Putamen (tissue), 1 donor: ENCODE measurements around the gene AIPL1.
"Not testable (repeated sequence)": the region's sequence is repeated elsewhere in the genome, so short reads cannot be mapped to it uniquely, and the experiment has no call there.

ENCODE experiments used
- DNase-seq: peaks from one replicate; pipeline ENCODE4 v3.0.0-alpha.2; 2016; ENCODE audit warnings: low spot score

Gene AIPL1, protein sequence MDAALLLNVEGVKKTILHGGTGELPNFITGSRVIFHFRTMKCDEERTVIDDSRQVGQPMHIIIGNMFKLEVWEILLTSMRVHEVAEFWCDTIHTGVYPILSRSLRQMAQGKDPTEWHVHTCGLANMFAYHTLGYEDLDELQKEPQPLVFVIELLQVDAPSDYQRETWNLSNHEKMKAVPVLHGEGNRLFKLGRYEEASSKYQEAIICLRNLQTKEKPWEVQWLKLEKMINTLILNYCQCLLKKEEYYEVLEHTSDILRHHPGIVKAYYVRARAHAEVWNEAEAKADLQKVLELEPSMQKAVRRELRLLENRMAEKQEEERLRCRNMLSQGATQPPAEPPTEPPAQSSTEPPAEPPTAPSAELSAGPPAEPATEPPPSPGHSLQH

DNA sequence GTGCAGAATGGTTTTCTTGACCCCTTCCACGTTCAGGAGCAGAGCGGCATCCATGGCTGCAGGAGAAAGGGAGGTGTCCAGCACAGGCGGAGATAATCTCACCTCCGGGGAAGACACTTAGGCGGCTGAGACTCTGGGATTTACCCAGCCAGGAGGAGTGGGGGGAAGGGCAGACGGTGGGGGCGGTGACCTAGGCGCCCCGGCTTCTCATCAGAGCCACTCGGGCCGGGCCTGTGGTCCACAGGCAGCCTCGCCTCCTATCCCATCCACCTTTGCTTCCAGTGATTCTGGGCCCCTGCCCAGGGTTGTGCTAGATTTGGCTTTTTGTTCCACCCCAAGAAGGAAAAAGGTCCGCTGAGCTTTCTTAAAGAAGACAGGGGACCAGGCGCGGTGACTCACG, at the start of gene AIPL1:
Gene AIPL1, minus strand, starts transcription at position 71 of the 400 bp plus-strand sequence. Its CDS starts 17 bp downstream, at position 54.
- DNase-seq: no peak

DNA sequence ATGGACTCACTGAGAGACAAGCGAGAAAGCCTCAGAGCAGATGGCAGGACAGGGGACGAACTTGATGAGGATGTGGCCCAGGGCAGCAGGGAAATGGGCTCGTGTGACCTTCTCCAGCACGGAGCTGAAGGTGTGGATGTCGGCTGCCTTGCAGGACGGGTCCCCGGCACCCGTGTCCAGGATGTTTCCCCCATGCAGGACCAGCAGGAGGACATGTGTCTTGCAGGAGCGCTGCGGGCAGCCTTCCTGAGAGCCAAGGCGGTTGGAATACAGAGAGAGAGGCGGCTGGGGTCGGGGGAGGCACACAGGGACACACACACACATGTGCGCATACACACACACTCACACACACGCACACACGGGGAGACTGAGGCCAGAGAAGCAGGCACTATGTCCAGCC, 48.6 kb upstream of the AIPL1 start:
- no peak for DNase-seq

DNA sequence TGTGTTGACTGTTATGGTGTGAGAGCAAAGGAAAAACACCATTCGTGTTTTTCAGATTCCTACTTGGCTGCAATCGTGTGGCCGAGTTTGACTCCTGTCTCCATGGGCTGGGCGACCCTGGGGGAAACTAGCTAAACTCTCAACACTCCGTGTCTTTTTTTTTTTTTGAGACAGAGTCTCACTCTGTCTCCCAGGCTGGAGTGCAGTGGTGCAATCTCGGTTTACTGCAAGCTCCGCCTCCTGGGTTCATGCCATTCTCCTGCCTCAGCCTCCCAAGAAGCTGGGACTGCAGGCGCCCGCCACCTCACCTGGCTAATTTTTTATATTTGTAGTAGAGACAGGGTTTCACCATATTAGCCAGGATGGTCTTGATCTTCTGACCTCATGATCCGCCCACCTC, 47.9 kb upstream of the AIPL1 start:
- DNase-seq: not testable (repeated sequence)

DNA sequence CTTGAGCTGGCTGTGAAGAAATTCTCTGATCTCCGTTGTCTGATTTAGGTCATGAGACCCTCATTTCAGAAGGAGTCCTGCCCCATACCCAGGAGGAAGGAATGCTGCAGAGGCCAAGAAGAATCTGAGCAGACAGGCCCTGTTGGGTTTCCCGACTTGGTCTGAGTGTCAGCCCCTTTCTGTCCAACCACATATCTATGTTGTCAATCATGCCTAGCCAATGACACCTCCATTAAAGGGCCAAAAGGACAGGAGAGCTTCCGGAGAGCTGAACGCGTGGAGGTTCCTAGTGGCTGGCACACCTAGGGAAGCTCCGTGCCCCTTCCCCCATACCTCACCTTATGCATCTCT, 47.2 kb upstream of the AIPL1 start:
- DNase-seq: no peak

DNA sequence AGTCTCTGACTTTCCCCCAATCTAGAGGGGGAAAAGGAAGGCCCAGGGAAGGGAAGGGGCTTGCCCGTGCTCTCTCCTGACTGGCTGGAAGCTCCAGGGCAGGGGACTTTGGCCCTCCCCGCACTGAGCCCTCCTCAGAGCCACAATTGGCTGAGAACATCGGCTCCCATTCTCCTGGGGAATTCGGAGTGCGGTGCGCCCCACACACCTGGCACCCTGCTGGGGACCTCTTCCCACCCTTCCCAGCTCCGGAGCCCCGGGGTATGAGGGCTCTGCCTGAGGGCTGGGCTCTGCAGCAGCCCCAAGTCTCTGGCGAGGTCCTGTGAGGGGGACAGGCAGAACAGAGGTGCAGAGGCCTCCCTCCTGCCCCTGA, 45.4 kb upstream of the AIPL1 start:
- DNase-seq: no peak

DNA sequence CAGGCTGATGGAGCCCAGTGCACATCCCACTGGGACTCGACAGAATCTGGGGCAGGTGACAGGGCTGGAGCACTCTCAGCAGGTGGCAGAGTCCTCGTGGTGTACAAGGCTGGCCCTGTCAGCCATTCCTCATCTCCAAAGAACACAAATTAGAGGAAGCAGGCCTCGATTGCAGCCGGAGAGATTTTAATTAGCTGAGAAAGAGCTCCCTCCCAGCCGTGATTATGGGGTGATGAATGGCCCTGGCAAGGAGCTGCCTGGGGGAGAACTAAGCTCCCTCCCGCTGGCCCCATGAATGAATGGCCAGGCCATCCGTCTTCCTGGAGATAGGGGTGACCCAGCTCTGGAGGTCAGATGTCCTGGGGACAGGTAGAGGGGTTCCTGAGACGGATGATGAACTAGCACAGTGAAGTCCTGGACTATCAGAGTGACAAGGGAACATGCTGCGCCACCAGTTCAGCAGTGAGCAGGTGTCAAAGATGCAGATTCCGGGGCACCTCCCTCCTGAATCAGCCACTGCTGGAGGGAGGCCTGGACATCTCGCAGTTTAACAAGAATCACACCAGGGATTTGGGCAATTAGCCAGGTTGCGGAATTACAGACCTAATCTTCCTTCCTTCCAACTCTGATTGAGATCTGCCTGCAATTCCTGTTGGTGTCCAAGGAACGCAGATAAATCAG, 44.8 kb upstream of the AIPL1 start:
- DNase-seq: no peak

DNA sequence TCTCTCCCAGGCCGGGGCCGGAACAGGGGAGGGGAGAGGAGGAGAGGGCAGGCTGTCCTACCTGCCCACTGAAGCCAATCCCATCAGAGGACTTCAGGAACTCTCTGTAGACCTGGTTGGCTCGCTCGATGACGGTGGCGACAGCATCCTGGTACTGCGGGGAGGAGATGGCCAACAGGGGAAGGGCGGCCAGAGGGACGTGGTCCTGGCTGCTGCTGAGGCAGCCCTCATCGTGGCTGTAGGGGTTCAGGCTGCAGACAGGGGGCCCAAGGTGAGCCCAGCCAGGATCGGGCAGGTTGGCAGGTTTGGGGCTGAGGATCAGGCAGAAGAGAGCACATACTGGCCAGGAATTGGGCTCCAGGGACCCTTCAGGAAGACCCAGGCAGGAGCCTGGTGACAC, 43.6 kb upstream of the AIPL1 start:
- no peak for DNase-seq

DNA sequence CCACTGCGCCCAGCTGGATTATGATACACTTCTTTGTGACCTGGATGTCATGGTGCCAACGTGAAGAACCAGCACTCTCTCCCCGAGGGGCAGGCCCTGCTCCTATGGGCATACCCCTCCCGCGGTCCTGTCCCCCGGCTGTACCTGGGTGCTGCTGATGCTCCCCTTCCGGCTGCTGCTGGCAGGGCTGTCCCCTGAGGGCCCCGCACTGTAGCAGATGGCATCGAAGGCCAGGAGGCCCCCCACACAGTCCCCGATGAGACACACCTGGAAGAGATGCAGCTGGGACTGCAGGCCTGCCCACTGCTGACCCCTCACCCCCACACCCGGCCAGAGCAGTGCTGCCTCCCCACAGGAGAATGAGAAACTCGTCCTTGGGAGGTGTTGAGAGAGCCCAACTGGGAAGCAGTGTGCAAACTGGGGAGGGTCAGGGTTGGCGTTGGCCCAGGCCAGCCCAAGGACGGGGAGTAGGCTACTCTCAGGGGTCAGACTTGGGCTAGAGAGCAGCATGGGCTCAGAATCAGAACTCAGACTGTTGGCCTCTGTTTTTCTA, 43.0 kb upstream of the AIPL1 start:
- DNase-seq: no peak

DNA sequence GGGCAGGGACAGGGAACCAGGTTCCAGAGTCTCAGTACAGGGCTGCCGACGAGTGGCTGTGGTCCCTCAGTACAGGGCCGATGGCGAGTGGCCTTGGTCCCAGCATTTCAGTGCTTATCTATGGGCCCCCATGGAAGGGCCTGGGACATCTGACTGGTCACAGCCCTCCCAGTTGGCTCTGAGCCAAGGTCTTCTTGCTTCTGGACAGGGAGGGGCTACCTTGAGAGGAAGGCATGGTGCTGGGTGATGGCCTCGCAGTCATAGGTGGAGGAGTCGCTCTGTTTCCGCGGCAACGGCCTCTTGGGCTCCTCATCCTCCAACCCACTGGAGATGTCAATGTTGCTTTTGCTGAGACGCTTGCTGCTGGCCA, 41.9 kb upstream of the AIPL1 start:
- DNase-seq: no peak

DNA sequence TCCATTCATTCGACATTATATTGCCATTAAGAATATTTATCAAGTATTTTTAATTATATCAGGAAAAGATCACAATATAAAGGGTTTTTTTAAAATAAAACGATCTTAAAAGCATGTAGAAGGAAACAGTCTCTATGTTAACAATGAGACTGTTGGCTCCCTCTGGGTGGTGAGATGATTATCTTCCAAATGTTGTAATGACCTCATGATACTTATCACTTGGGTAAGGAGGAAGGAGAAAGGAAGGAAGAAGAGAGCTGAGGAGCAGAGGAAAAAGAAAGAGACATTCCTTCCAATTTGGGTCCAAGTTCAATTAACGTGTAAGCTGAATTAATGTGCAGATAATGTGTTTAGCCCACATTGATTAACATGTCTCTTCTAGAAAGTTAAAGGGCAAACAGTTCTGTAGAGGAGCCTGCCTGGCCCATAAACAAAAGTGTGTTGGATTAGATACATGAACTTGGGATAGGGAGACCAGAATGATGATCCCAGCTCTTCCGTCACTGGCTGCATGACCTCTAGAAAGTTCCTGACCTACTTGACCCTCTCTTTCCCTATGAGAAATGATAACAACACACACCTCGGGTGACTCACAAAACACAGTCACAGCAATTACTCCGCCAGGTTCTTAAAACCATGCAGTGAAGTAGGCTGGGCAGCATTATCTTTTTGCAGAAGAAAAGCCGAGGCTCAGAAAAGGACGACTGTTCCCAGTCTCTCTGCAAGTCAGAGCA, 41.3 kb upstream of the AIPL1 start:
- no peak for DNase-seq

DNA sequence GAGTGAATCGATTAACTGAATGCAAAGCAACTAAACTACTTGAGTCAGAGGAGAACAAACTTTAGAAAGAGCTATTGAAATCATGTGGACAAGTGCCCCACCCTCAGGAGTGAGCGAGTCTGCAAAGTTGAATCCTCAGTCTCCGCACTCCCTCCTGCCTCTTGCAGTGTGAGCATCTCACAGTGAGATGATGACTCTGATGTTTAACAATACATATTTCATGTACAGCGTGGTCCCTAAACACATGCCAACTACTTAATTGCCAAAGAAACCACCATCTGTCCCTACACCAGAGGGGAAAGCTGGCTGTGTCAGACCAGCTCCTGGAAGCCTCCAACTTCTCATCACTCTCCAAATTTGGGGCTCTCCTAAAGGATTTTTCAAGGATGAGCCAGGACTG, 40.5 kb upstream of the AIPL1 start:
- DNase-seq: no peak

DNA sequence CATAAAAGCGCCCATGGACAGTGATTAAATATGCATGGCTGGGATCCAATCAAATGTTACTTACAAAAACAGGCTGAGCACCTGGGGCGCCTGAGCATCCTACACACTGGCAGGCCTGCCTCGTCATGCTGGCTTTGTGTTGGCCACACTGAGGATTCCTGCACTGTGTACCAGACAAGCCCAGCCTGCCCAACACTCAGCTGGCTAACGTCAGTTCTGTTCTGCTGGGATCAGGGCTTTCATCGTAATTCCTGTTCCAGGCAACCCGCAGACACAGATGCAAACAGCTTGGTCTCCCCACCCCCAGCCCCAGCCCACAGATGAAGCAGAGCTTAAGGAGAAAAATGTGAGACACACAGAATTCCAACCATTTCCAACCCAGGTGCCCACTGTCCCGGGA, 40.0 kb upstream of the AIPL1 start:
- DNase-seq: no peak

DNA sequence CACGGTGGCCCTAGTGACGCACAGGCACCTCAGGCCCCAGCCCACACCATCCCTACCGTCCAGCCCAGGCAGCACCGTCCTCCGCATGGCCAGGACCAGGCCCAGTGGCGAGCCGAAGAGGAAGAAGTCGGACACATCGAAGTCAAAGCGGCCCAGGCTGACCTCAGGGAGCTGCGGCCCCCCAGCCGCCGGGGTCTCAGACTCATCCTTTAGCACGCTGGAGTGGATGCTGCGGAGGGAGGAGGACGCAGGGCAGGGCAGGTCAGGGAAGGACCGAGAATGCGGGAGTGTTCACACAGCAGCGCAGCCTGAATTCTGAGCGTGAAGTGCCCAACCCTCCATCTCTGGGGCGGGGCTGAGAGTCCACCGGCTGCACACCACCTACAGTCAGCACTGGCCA, 39.5 kb upstream of the AIPL1 start:
- no peak for DNase-seq

DNA sequence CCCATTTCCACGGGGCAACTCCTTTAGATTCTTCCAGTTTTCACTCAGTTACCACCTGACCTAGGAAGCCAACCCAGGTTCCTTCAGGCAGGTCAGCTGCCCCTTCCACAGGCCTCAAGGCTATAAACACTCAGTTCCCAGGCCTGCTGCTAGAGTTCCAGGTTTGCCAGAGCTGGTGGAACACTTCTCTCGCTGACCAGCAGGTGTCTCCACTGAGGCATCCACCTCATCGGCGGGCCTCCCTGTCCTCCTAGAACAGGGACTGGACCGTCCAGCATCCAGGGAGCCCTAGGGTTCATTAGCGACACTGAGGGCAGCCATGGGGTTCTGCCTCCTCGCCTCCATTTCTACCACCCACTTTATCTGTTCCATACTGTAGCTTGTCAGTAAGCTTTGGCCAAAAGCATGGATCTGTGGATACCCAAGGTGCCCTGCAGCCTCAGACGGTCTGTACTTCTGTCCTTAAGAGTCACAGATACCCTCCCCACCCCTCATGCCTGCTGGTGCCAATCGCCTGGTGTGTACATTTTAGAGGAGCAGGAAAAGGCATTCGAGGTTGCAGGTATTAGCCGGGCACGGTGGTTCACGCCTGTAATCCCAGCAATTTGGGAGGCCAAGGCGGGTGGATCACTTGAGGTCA, 38.3 kb upstream of the AIPL1 start:
- DNase-seq: peak; percentile 57

DNA sequence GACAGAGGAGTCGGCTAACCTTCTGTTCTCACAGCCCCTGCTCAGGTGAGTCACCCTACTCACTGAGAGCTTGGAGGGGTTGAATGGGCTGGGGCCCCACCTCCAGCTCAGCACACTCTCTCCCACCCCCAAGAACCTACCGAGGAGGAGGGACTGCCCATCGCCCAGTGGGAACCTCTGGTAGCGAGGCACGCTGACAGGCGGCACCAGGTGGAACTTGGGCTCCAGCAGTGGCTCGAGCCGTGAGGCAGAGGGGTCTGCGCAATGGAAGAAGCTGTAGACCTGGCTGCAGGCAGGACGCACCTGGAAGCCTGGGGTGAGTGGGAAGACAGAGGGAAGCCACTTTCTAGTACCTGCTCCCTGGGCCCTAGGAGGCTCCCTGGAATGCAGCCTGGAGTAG, 37.6 kb upstream of the AIPL1 start:
- DNase-seq: no peak

DNA sequence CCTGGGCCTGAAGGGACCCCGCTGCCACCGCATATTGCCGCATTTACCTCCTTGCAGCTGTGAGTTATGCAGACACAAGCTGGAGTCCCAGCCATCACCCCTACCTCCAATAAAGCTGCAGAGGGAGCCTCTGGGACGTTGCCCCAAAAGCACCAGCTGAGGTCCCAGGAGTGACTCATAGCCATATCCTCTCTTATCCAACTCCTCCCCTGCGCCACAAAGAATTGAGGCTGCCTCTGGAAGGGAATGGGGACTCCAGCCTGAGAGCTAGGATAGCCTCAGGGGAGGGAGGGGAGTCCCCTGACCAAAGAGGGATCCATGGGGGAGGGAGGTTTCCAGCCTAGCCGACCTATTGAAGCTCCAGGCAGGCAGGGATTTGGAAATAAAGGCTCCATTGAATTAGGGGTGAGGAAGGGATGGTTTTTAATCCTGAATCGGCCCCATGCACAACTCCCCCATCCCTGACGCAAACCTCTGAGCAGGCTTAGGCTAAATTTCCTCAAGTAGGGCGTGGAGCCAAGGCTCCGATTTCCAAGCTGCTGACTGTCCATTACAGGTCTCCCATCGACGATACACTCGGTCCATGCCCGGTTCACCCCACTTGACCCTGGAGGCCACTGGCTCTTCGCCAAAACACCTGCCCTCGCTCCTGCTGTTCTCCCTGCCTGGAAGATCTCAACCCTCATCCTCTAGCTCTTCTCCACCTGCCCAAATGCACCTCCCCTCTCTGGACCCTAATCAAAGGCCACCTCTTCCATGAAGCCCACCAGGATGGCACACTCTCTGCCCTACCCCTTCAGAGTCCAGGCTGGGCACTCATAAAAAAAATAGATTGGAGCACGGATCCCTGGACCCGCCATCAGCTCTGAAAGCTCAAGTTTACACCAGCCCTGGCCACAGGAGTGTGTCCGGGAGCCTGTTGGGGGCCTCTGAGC, 36.9 kb upstream of the AIPL1 start:
- no peak for DNase-seq

DNA sequence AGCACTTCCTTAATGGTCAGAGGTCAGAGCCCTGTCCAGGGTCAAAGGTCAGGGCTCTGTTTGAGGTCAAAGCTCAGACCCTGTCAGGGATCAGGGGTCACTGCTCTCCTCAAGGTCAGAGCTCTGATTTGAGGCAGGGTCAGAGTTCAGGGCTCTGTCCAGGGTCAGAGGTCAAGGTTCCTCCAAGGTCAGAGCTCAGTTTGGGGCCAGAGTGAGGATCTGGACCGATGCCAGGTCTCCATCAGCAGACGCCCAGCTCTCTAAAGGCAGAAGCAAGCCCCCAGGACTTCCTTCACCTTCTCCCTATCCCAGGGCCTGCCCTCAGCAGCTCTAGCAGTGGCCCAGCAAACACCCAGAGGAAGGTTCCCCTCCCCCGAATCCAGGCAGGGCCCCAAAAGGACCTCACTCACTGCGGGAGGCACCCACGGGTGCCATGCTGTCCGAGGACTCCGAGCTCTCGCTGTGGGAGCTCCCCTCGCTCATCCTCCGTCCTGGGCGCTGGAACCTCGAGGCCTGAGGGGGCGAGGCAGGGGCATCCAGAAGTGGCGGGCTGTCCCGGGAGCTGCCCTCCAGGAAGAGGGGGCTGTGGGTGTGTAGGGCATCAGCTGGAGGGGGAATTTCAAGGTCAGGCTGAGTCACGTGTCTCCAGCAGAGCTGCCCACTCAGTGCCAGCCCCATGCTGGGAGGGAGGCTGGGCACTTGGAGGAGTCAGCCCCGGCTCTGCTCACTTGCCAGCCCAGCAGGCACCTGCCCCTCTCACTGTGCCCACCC, 36.0 kb upstream of the AIPL1 start:
- no peak for DNase-seq

DNA sequence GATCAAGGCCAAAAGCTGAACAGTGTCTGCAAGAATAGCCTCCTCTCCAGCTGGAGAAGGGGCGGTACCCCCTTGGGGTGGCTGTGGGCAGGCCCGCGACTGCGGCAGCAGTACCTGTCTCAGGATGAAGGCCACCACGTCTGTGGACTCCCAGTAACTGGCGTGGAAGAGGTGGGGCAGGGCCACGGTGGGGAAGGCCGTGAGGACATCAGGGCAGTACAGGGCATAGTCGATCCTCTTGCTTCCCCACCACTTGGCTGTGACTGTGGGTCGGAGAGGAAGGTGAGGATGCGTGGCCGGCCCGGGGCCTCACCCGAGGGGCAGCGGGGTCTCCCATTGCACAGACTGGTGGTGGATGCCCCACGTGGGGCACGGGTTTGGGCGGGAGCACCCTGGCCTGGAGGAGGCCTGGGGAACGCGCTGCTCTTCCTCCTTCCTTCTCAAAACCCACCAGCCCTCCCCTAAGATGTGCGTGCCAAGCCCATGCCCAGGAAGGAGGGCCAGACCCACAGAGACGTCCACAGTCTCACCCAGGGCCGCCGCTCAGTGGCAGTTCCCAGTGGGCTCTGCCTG, 35.3 kb upstream of the AIPL1 start:
- DNase-seq: no peak

DNA sequence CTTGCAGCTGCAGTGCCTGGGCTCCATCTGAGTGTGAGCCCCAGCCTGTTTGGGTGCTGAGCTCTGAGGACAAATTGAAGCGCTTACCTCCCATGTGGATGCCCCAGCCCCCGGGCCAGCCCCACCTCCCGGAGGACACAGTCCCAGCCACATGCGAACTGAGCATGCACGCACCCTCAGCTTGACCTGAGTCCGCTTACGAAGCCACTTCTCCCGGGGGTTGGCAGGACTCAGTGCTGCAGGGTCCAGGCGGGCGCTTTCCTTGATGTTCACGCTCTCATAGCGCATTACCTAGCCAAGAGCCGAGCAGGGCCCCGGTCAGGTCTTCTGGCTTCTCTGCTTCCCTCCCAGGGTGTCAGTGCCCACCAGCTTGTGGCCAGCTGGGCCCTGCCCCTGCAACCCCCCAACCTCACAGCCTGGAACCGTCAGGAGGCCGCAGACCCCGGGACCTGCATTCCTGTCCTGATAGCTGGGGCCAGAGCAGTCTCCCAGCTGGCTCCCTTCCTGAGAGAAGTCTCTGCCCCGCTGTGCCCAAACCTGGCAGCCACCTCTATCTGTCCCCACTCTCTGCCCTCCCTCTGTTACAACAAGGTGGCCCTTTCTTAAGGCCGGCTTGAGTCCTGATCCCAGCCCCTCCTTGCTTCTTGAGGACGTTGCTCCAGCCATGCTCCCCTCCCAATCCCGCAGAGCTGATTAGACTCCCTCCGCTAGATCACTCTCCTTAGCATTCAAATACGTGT, 33.3 kb upstream of the AIPL1 start:
- DNase-seq: no peak
